Hepatocyte (in vitro differentiated cells): ENCODE results near the gene DXO.
"Not testable (repeated sequence)": the region's sequence is repeated elsewhere in the genome, so short reads cannot be mapped to it uniquely, and the experiment has no call there.

Experiments used
- CTCF ChIP-seq: fragments of 200-600 bp; sonication (generic); IDR thresholded peaks from 2 replicates; pipeline ENCODE4 v1.5.1; 2016; ENCODE audit warnings: antibody characterized with exemption, mild to moderate bottlenecking; ENCODE audit not compliant: poor library complexity
- EZH2phosphoT487 ChIP-seq: fragments of 200-600 bp; sonication (generic); IDR thresholded peaks from one replicate; pipeline ENCODE4 v1.6.1; 2018; ENCODE audit warnings: antibody characterized with exemption, mild to moderate bottlenecking, low read depth, moderate library complexity; ENCODE audit not compliant: unreplicated experiment, severe bottlenecking

- TF ChIP-seq CTCF, EZH2phosphoT487: not testable (repeated sequence)
Observed at GRCh38 chr6:31996385-31996784, 24.4 kb upstream of the DXO start.
